ENCODE results near the gene PHACTR1. TPM values are rescaled to one million over a fixed set of nuclear protein-coding genes. Genes with fewer than 3 reads are reported as not detected.

Gene PHACTR1
- total RNA-seq, 1 experiment from 2014 or later = 0.21 TPM

DNA sequence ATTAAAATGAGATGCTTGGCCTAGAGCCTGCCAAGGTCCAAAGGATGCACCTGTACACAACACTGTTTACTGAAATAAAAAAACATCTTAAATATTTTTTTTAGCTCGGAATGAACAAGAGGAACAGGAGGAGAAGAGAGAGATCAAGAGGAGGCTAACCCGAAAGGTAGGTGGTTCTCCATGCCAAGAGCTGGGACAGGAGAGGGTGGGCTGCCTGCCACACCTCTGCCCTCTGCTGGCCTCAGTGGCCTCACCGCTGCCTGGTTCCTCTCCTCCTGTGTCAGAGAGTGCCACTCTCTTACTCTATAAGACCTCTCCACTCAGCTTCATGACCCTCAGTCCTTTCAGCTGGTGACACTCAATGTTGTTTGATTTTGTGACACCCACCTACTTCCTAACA lies 561.6 kb downstream of the PHACTR1 start:
- H3K9me3 Mint-ChIP-seq (ENCODE audit: low read depth, unreplicated experiment) = no peaks in the 10 kb centered on the region
- DNase-seq = no peak
- no peaks in the 10 kb centered on the region for H3K4me1 Mint-ChIP-seq (ENCODE audit: low read depth, unreplicated experiment)
- CTCF ChIA-PET = no interaction called here
- BruUV-seq (replicated peaks) = no TSS peak
- H3K27ac Mint-ChIP-seq (ENCODE audit: unreplicated experiment) = no peak overlapping the region
- no peaks in the 10 kb centered on the region for H3K27me3 Mint-ChIP-seq (ENCODE audit: unreplicated experiment)
- H3K36me3 Mint-ChIP-seq (ENCODE audit: insufficient read depth, unreplicated experiment) = no peaks in the 10 kb centered on the region
- TF ChIP-seq, protein P1, sequence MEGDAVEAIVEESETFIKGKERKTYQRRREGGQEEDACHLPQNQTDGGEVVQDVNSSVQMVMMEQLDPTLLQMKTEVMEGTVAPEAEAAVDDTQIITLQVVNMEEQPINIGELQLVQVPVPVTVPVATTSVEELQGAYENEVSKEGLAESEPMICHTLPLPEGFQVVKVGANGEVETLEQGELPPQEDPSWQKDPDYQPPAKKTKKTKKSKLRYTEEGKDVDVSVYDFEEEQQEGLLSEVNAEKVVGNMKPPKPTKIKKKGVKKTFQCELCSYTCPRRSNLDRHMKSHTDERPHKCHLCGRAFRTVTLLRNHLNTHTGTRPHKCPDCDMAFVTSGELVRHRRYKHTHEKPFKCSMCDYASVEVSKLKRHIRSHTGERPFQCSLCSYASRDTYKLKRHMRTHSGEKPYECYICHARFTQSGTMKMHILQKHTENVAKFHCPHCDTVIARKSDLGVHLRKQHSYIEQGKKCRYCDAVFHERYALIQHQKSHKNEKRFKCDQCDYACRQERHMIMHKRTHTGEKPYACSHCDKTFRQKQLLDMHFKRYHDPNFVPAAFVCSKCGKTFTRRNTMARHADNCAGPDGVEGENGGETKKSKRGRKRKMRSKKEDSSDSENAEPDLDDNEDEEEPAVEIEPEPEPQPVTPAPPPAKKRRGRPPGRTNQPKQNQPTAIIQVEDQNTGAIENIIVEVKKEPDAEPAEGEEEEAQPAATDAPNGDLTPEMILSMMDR (IDR thresholded peaks at IDR 0.05; ENCODE audit: unreplicated experiment) = no peak
- intact Hi-C loops (cut with micrococcal nuclease; ENCODE audit: unreplicated experiment) = no loop called here
- no peak overlapping the region for H3K4me3 Mint-ChIP-seq (ENCODE audit: low read depth, unreplicated experiment)

DNA sequence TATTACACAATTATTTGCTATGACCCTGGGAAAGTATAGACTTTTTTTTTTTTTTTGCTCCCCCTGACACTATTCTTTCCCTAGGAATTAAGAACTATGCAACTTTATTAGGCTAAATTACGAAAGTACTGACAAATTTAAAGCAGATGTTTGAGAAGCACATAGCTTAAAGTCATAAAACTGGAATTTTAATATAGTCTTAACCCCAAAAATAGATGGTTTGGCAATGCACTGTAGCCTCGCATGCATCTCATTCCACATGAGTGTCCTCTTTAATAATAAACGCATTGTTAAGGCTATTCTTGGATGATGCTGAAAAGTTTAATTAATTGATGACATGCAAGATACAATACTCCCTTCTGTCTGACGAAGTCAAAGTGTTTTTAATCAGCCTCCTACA lies 562.4 kb downstream of the PHACTR1 start:
- no peaks in the 10 kb centered on the region for H3K4me1 Mint-ChIP-seq (ENCODE audit: low read depth, unreplicated experiment)
- H3K9me3 Mint-ChIP-seq (ENCODE audit: low read depth, unreplicated experiment) = no peaks in the 10 kb centered on the region
- H3K36me3 Mint-ChIP-seq (ENCODE audit: insufficient read depth, unreplicated experiment) = no peaks in the 10 kb centered on the region
- no peak for DNase-seq
- BruUV-seq (replicated peaks) = no TSS peak
- TF ChIP-seq, protein P1 (IDR thresholded peaks at IDR 0.05; ENCODE audit: unreplicated experiment) = no peak
- H3K4me3 Mint-ChIP-seq (ENCODE audit: low read depth, unreplicated experiment) = no peak overlapping the region
- no peak overlapping the region for H3K27ac Mint-ChIP-seq (ENCODE audit: unreplicated experiment)
- H3K27me3 Mint-ChIP-seq (ENCODE audit: unreplicated experiment) = no peaks in the 10 kb centered on the region
- CTCF ChIA-PET = no interaction called here
- intact Hi-C loops (cut with micrococcal nuclease; ENCODE audit: unreplicated experiment) = no loop called here

DNA sequence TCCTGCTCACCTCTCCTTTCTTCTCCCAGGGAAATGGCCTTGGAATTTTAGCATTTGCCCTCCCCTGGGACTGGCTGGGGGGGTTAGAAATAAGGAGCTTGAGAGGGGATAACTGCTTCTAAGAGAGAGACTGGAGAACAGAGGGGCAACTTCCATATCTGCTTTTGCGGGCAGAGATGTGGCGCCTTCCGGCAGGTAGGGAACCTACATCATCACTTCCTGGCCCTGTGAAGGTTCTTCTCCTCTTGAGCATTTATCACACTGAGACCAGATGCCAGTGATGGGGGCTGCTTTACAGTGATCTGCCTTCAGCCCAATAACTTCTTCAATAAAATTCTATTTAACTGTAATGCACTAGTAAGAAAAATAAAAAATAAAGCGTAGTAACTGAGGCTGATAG lies 563.7 kb downstream of the PHACTR1 start:
- no peak for DNase-seq
- no peaks in the 10 kb centered on the region for H3K9me3 Mint-ChIP-seq (ENCODE audit: low read depth, unreplicated experiment)
- H3K4me1 Mint-ChIP-seq (ENCODE audit: low read depth, unreplicated experiment) = no peaks in the 10 kb centered on the region
- intact Hi-C loops (cut with micrococcal nuclease; ENCODE audit: unreplicated experiment) = no loop called here
- TF ChIP-seq, protein P1 (IDR thresholded peaks at IDR 0.05; ENCODE audit: unreplicated experiment) = no peak
- no peaks in the 10 kb centered on the region for H3K36me3 Mint-ChIP-seq (ENCODE audit: insufficient read depth, unreplicated experiment)
- no peak overlapping the region for H3K27ac Mint-ChIP-seq (ENCODE audit: unreplicated experiment)
- no peaks in the 10 kb centered on the region for H3K27me3 Mint-ChIP-seq (ENCODE audit: unreplicated experiment)
- CTCF ChIA-PET = no interaction called here
- H3K4me3 Mint-ChIP-seq (ENCODE audit: low read depth, unreplicated experiment) = no peak overlapping the region
- BruUV-seq (replicated peaks) = no TSS peak

DNA sequence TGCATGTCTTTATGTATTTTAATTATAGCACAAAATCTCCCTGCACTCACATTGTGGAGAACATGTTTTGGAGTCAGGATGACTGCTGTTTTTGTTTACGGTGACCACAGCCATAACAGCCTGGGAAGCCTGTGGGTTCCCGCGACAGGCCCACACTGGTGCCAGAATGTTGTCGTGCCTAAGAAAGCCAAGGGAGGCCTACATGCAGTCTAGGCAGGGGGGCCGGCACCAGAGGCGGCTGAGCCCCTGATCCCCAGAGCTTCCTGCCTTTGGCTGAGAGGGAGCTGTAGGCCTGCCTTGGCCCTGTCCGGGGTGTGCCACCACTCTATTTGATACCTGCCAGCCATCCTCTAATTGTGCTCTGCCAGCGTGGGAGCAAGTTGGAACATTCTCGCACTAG lies 565.1 kb downstream of the PHACTR1 start:
- intact Hi-C loops (cut with micrococcal nuclease; ENCODE audit: unreplicated experiment) = no loop called here
- Mint-ChIP-seq H3K4me1 (ENCODE audit: low read depth, unreplicated experiment) (no peaks in the 10 kb centered on the region), H3K36me3 (ENCODE audit: insufficient read depth, unreplicated experiment) (no peaks in the 10 kb centered on the region), H3K4me3 (ENCODE audit: low read depth, unreplicated experiment) (no peak overlapping the region), H3K9me3 (ENCODE audit: low read depth, unreplicated experiment) (no peaks in the 10 kb centered on the region), H3K27me3 (ENCODE audit: unreplicated experiment) (no peaks in the 10 kb centered on the region), H3K27ac (ENCODE audit: unreplicated experiment) (no peak overlapping the region)
- TF ChIP-seq, protein P1 (IDR thresholded peaks at IDR 0.05; ENCODE audit: unreplicated experiment) = no peak
- DNase-seq = no peak
- no TSS peak for BruUV-seq (replicated peaks)
- CTCF ChIA-PET = no interaction called here

Data from Calu3 (cell line).